Keratinocyte (primary cell): Measurements from ENCODE around the gene TBC1D3B.

Experiments
- CTCF ChIP-seq, 3 experiments: IDR thresholded peaks in 1 of 3; conservative IDR thresholded peaks in 1 of 3; optimal IDR thresholded peaks in 1 of 3; 2 replicates in 2 of 3; 3 replicates in 1 of 3; pipeline versions ENCODE3 to v1.5.1; 2011; ENCODE audit warnings: low read length in 3 of 3, mild to moderate bottlenecking in 3 of 3, moderate library complexity in 2 of 3, control low read depth in 1 of 3, inconsistent platforms in 1 of 3; ENCODE audit not compliant: insufficient read depth in 2 of 3; ENCODE audit errors: extremely low read depth in 1 of 3
- EZH2 ChIP-seq: IDR thresholded peaks from one replicate; pipeline ENCODE4 v1.6.1; 2012; ENCODE audit warnings: inconsistent platforms, mild to moderate bottlenecking, low read length, moderate library complexity

GRCh38 chr17:36152639-36153120 is 23.8 kb downstream of the TBC1D3B start:
- TF ChIP-seq CTCF (optimal IDR thresholded peaks at IDR 0.05 in 1 of 3, IDR thresholded peaks at IDR 0.05 in 1 of 3, conservative IDR thresholded peaks at IDR 0.05 in 1 of 3; ENCODE audit: extremely low read depth in 1 of 3, insufficient read depth in 2 of 3, low read length in 3 of 3) = no peak
- no peak for TF ChIP-seq EZH2
